Neural cell (in vitro differentiated cells): ENCODE measurements around the gene CBX2.

Source experiments
- EP300 ChIP-seq: fragments of 450-650 bp; conservative IDR thresholded peaks from 2 replicates; pipeline ENCODE4 v1.6.1; 2014; ENCODE audit warnings: antibody characterized with exemption, mild to moderate bottlenecking, moderate library complexity; ENCODE audit not compliant: poor library complexity, severe bottlenecking
- MXI1 ChIP-seq: fragments of 450-650 bp; conservative IDR thresholded peaks from 2 replicates; pipeline ENCODE4 v1.6.1; 2014; ENCODE audit warnings: antibody characterized with exemption, mild to moderate bottlenecking; ENCODE audit not compliant: poor library complexity, severe bottlenecking
- POLR2AphosphoS5 ChIP-seq: IDR thresholded peaks from 2 replicates; pipeline ENCODE4 v1.6.1; 2012
- TF ChIP-seq, protein P1 (sequence below): fragments of 450-650 bp; IDR thresholded peaks from 2 replicates; pipeline ENCODE4 v1.5.1; 2014; ENCODE audit warnings: antibody characterized with exemption, mild to moderate bottlenecking, moderate library complexity; ENCODE audit not compliant: poor library complexity, severe bottlenecking

DNA sequence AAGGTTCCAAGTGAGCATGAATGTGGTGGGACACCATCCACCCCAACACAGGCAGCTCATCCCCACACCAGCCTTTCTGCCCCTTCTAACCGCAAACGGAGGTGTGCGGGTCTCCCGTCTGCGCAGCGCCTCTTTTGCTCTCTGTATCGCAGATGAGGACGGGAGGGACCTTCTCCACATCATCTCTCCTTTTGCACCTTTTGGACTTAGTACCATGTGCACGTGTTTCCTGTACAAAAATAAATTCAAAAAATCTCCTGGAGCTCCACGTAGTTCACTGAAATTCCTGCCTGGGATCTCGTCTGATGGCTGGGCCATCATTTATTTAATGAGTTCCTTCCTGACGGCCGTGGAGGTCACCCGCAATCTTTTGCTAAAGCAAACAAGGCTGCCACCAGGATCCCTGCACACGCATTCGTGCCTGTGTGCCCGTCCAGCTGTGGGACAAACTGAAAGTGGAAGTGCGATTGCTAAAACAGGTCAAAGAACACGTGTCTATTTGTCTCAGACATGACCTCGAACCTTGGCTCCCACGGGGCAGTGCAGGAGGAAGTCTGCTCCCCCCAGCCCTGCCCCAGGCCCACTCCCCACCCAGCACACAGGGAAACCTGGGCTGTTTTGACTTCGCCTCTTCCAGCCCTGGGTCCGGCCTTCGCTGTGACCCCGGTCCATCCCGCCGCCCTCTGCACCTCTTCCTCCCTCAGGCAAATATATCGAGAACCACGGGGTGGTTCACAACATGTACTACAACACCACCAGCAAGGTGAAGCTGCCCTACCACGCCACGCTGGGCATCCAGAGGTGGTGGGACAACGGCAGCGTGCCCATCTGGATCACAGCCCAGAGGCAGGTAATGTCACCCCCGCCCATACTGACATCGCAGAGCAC lies 44.9 kb upstream of the CBX2 start:
- TF ChIP-seq EP300 (no peak), MXI1 (no peak), POLR2AphosphoS5 (no peak)
- TF ChIP-seq, protein P1, sequence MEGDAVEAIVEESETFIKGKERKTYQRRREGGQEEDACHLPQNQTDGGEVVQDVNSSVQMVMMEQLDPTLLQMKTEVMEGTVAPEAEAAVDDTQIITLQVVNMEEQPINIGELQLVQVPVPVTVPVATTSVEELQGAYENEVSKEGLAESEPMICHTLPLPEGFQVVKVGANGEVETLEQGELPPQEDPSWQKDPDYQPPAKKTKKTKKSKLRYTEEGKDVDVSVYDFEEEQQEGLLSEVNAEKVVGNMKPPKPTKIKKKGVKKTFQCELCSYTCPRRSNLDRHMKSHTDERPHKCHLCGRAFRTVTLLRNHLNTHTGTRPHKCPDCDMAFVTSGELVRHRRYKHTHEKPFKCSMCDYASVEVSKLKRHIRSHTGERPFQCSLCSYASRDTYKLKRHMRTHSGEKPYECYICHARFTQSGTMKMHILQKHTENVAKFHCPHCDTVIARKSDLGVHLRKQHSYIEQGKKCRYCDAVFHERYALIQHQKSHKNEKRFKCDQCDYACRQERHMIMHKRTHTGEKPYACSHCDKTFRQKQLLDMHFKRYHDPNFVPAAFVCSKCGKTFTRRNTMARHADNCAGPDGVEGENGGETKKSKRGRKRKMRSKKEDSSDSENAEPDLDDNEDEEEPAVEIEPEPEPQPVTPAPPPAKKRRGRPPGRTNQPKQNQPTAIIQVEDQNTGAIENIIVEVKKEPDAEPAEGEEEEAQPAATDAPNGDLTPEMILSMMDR: no peak
